ENCODE measurements around the gene ADAM33. TPM values are rescaled to one million over a fixed set of nuclear protein-coding genes. Genes with fewer than 3 reads are reported as not detected.

The ADAM33 gene
- total RNA-seq, 1 experiment from 2014 or later: not detected

DNA sequence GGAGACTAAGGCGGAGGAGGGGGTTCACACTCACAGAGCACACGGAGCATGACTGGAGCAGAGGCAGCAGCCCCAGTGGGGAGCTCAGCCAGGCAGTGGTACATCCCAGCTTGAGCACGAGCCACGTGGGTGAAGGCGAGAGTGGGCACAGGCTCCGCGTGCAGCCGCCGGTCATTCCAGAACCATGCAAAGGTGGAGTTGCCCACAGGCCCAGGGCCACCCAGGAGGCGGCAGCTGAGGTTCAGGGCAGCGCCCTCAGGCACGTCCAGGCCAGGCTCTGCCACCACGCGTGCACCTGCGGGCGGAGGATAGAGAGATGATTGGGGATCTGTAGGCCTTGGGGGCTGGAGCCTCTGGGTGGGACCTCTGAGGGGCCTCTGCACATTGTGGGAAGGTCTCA, 9.5 kb upstream of the ADAM33 start:
- no peak for DNase-seq
- H3K9me3 Mint-ChIP-seq (ENCODE audit: low read depth, unreplicated experiment): no peaks in the 10 kb centered on the region
- BruUV-seq (replicated peaks): no TSS peak
- CTCF ChIA-PET: no interaction called here
- no peaks in the 10 kb centered on the region for H3K36me3 Mint-ChIP-seq (ENCODE audit: insufficient read depth, unreplicated experiment)
- no peak overlapping the region for H3K4me3 Mint-ChIP-seq (ENCODE audit: low read depth, unreplicated experiment)
- intact Hi-C loops (cut with micrococcal nuclease; ENCODE audit: unreplicated experiment): no loop called here
- no peak overlapping the region for H3K27ac Mint-ChIP-seq (ENCODE audit: unreplicated experiment)
- TF ChIP-seq, protein P1, sequence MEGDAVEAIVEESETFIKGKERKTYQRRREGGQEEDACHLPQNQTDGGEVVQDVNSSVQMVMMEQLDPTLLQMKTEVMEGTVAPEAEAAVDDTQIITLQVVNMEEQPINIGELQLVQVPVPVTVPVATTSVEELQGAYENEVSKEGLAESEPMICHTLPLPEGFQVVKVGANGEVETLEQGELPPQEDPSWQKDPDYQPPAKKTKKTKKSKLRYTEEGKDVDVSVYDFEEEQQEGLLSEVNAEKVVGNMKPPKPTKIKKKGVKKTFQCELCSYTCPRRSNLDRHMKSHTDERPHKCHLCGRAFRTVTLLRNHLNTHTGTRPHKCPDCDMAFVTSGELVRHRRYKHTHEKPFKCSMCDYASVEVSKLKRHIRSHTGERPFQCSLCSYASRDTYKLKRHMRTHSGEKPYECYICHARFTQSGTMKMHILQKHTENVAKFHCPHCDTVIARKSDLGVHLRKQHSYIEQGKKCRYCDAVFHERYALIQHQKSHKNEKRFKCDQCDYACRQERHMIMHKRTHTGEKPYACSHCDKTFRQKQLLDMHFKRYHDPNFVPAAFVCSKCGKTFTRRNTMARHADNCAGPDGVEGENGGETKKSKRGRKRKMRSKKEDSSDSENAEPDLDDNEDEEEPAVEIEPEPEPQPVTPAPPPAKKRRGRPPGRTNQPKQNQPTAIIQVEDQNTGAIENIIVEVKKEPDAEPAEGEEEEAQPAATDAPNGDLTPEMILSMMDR (IDR thresholded peaks at IDR 0.05; ENCODE audit: unreplicated experiment): no peak
- H3K27me3 Mint-ChIP-seq (ENCODE audit: unreplicated experiment): peaks cover 36% of the 10 kb centered on the region
- no peaks in the 10 kb centered on the region for H3K4me1 Mint-ChIP-seq (ENCODE audit: low read depth, unreplicated experiment)

DNA sequence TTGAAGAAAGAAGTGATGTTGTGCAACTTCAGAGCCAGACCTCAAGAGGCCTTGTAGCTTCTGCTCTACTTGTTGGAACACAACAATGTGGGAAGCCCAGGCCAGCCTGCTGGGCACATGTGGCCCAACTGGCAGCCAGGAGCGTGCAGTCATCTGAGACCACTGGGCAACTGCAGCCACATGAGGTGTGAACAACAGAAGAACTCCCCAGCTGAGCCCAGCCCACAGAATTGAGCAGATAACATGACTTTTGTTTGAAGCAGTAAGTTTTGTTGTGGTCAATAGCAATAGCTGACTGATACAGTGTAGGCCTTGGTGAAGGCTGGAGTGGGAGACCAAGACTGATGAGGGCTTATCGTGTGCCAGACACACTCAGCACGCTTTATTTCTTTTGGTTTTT, 8.6 kb upstream of the ADAM33 start:
- no TSS peak for BruUV-seq (replicated peaks)
- no peaks in the 10 kb centered on the region for H3K9me3 Mint-ChIP-seq (ENCODE audit: low read depth, unreplicated experiment)
- H3K4me1 Mint-ChIP-seq (ENCODE audit: low read depth, unreplicated experiment): no peaks in the 10 kb centered on the region
- peaks cover 45% of the 10 kb centered on the region for H3K27me3 Mint-ChIP-seq (ENCODE audit: unreplicated experiment)
- H3K27ac Mint-ChIP-seq (ENCODE audit: unreplicated experiment): no peak overlapping the region
- intact Hi-C loops (cut with micrococcal nuclease; ENCODE audit: unreplicated experiment): no loop called here
- CTCF ChIA-PET: no interaction called here
- H3K36me3 Mint-ChIP-seq (ENCODE audit: insufficient read depth, unreplicated experiment): no peaks in the 10 kb centered on the region
- no peak for DNase-seq
- TF ChIP-seq, protein P1 (IDR thresholded peaks at IDR 0.05; ENCODE audit: unreplicated experiment): no peak
- no peak overlapping the region for H3K4me3 Mint-ChIP-seq (ENCODE audit: low read depth, unreplicated experiment)

DNA sequence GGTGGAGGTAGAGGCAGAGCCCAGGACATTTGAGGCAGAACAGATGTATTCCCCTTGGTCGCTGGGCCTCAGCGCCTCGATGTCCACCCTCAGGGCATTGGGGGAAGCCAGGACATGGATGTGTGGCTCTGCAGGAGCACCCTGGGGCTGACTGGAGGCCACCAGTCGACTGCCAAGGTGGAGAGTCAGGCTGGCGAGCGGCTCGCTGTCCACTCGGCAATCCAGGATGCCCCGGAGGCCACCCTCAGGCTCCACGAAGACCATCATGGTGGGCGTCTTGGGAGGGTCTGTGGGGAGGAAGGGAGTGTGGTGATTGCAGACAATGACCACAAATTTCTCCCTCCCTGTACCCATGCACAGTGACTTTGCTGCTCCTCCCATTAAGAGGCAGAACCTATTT, 8.2 kb upstream of the ADAM33 start:
- Mint-ChIP-seq H3K27me3 (ENCODE audit: unreplicated experiment) (peaks cover 49% of the 10 kb centered on the region), H3K4me1 (ENCODE audit: low read depth, unreplicated experiment) (no peaks in the 10 kb centered on the region), H3K4me3 (ENCODE audit: low read depth, unreplicated experiment) (no peak overlapping the region), H3K36me3 (ENCODE audit: insufficient read depth, unreplicated experiment) (no peaks in the 10 kb centered on the region), H3K27ac (ENCODE audit: unreplicated experiment) (no peak overlapping the region), H3K9me3 (ENCODE audit: low read depth, unreplicated experiment) (no peaks in the 10 kb centered on the region)
- CTCF ChIA-PET: no interaction called here
- no peak for DNase-seq
- TF ChIP-seq, protein P1 (IDR thresholded peaks at IDR 0.05; ENCODE audit: unreplicated experiment): no peak
- no TSS peak for BruUV-seq (replicated peaks)
- intact Hi-C loops (cut with micrococcal nuclease; ENCODE audit: unreplicated experiment): no loop called here

DNA sequence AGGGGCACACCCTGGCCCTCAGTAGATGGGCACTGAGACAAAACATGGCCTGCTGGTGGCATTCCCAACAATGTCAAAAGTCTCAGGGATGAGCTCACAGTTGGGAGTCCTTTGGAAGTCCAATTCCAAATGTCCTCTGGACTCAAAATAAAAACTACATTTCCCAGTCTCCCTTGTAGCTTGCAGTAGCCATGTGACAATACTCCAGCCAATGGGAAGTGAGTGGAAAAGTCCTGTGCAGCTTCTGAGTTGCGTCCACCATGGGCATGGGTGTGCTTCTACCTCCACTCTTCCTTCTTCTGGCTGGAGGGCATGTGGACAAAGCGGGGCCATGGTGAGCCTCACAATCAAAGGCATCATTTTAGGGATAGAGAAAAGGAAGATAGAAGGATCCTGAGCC, 5.8 kb upstream of the ADAM33 start:
- Mint-ChIP-seq H3K27me3 (ENCODE audit: unreplicated experiment) (peaks cover 60% of the 10 kb centered on the region), H3K4me3 (ENCODE audit: low read depth, unreplicated experiment) (no peak overlapping the region), H3K9me3 (ENCODE audit: low read depth, unreplicated experiment) (no peaks in the 10 kb centered on the region), H3K27ac (ENCODE audit: unreplicated experiment) (no peak overlapping the region), H3K4me1 (ENCODE audit: low read depth, unreplicated experiment) (no peaks in the 10 kb centered on the region), H3K36me3 (ENCODE audit: insufficient read depth, unreplicated experiment) (no peaks in the 10 kb centered on the region)
- intact Hi-C loops (cut with micrococcal nuclease; ENCODE audit: unreplicated experiment): no loop called here
- CTCF ChIA-PET: interaction anchor here (1.1 kb wide), 2 partner anchors 10 to 11 kb away, joined by 3 read pairs; no protein-coding TSS in a partner anchor
- no peak for DNase-seq
- TF ChIP-seq, protein P1 (IDR thresholded peaks at IDR 0.05; ENCODE audit: unreplicated experiment): no peak
- no TSS peak for BruUV-seq (replicated peaks)
